NCI-H345 treated with DMSO at 0.1 percent for 48 hours (cell line): ENCODE measurements around the gene GNAT2.

Experiments
- DNase-seq: peaks from one replicate; lab custom pipeline; 2025; ENCODE audit not compliant: unreplicated experiment; lab: John Stamatoyannopoulos, UW

Gene GNAT2

DNA sequence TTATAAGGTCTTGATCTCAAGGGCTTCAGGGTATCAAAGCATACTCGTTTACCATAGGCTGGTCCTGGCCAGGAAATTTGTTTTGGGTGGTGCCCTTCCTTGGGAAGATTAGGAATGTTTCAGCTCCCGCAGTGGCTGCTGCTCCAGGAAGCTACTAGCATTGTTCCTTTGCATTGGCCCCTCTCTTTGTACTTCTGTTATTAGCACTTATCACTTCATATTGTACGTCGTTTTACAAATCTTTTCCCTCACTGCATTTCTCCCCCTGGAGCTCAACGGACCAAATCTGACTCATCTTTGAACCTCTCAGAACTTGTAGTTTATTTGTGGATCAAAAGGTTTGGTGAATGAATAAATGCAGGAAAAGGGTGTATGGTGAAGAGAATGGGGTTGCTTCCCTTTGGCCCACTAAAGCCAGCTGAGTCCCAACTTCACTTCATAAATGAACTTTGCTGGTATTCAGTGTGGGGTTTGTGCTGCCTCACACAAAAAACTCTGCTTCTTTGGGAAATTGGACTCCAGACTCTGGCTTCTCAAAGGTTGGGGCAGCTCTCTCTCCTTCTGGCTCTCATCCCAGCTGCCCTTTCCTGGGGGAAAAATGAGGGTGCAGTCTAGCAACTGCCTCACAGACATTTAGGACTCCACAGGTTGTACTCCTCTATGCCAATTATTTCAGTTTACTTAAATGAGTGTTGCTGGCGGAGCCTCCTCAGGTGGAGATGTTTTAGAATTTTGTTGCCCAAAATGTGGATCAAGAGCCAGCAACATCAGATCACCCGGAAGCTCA lies 5.9 kb downstream of the GNAT2 start:
- no peak for DNase-seq

- DNase-seq = no peak
These were observed 8.0 kb downstream of the GNAT2 start for GRCh38 chr1:109611308-109611990.

DNA sequence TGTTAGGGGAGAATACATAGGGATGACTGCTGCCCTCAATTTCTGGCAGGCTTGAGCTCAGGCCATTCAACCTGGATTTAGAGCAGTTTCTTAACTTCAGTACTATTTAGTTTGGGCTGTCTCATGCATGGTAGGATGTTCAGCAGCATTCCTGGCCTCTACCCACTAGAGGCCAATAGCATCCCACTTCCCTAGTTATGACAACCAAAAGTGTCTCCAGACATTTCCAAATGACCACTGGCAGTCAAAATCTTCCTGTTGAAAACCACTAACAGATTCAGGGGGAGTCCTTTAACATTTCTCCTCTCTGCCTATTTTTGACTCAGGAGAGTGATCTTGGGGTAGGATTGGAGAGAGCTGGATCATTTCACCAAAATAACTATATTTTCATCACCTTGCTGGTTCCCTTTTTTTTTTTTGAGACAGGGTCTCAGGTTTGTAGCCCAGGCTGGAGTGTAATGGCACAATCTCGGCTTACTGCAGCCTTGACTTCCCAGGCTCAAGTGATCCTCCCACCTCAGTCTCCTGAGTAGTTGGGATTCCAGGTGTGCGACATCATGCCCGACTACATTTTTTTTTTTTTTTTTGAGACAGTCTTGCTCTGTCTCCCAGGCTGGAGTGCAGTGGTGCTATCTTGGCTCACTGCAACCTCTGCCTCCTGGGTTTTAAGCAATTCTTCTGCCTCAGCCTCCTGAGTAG lies 8.7 kb downstream of the GNAT2 start:
- DNase-seq = no peak

- no peak for DNase-seq
These were observed 9.5 kb downstream of the GNAT2 start for GRCh38 chr1:109609881-109610280.

- no peak for DNase-seq
These were observed 14.0 kb downstream of the GNAT2 start for GRCh38 chr1:109605381-109605780.

DNA sequence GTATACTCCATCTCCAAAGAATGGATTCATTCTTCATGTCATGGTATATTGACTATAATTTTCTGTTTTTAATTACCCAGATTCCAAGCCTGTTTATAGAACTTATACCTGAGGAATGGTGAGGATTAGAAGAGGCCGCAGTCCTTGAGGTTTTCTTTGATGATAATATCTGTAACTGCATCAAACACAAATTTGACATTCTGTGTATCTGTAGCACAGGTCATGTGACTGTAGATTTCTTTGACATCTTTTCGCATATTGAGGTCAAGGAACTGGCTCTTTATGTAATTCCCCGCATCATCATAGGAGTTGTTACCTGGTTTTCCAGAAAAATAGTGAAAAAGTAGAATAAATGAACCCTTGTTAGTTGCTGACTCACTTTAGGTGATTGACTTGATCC lies 16.2 kb downstream of the GNAT2 start:
- no peak for DNase-seq

DNA sequence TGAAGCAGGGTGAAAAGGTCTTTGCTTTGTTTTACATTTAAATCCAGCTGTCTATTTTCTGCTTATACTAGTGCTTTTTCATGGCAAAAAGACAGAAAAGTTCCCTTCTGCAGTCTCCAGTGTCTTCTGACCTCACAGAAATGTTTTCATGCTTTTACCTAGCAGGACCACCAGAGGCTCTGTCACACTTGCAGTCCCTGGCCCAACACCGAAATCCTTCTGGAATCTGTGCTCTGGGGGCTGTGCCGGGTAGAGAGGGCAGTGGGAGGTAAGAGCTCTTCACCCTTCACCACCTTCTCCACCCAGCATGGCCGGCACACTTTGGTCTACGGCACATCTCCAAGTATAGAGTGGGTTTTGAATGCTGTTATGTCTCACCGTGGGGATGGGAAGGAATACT lies 20.8 kb downstream of the GNAT2 start:
- no peak for DNase-seq

DNA sequence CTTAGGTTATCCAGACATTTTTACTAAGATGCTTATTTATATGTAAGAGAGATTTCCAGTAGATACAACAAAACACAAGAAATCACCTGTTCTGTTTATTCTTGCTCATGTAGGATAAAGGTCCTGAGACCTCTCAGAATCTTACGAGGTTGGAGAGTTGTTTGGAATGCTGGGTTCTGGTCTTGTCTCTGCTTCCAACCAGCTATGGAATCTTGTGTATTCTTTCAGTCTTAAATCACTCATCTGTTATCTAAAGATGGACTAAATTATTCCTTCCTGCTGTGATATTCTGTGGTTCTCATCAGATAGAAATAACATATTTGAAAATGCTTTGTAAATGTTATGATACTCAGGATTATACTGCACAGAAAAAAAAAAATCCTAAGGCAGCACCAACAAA lies 21.3 kb downstream of the GNAT2 start:
- no peak for DNase-seq

DNA sequence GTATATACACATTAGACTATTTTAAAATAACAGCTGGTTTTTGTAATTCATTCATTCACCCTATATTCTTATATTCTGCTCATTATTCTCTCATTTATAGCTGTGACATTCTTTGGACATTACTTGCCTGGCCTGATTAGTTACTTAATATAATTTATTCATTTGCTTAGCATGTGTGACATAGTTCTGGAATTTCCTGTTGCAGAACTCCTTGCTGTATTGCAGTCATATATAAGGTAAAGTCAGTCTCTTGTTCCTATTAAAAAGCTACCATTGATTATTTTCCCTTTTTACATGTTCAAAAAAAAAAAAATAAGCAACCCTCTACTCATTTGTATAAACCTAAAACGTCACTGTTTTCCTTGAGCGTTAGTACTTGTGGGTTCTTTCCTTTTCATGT lies 23.9 kb downstream of the GNAT2 start:
- no peak for DNase-seq

- DNase-seq = no peak
These were observed 26.5 kb downstream of the GNAT2 start for GRCh38 chr1:109592916-109593315.

GRCh38 chr1:109589679-109590078 lies 29.7 kb downstream of the GNAT2 start:
- no peak for DNase-seq

DNA sequence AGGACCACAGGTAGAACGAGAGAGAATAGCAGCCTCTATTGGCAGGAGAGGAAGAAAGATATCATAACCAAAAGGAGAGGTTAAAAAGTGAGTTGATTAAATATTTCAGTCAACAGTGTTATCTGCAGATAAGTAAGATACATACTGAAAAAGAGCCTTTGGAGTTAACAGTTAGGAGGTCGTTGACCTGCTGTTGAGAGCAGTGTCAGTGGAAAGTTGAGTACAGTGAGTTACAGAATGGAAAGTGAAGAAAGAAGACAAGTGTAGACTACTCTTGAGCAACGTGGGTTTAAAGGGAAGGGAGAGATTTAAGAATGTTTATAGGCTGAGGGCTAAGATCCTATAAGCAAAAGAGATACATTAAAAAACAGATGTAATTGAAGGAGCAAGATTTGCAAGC lies 30.2 kb downstream of the GNAT2 start:
- DNase-seq = no peak

GRCh38 chr1:109586055-109586454 lies 33.4 kb downstream of the GNAT2 start:
- DNase-seq = no peak

DNA sequence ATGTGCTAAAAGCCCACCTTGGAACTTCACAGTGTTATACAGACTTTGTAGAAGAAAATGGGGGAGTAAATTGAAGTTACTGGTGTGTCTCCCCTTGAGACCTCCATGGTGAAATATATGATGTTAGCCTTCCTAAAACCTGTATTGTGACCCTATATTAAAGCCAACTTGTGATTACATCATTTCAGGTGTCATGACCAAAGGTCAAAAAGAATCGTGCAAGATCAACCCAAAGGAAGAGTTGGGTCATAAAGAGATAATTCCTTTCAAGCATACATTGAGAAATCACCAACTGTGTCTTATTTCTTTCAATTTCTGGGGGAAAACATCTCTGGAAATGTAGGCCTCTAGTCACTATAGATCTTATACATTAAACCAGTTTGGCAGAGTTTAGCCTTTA lies 34.6 kb downstream of the GNAT2 start:
- no peak for DNase-seq

DNA sequence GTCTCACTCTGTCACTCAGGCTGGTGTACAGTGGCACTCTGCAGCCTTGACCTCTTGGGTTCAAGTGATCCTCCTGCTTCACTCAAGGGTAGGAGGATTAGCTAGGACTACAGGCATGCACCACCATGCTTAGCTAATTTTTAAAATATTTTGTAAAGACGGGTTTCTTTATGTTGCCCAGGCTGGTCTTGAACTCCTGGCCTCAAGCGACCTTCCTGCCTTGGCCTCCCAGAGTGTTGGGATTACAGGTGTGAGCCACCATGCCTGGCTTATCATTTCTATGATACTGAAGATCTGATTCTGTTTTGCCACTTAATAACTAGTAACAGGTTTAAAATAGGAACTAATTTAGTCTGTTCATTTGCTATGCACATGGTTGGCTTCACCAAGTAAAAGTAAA lies 37.4 kb downstream of the GNAT2 start:
- DNase-seq = no peak

DNA sequence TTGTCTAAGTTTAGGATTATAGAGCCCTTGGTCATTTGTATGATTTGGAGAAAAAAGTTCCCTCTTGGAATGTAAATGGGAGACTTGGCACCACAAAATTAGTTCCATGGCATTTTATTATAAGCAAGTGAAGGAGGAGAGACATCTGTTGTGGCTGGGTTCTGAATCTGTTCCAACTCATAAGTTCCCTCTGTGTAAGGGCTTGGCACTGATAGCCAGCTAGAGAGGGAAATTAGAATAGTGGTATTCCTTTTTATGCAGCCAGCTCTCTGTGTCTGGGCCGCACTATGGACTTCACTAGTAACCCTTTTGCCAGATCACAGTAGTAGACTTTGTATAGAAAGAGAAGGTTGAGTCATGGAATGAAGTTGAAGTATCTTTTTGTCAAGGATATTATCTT lies 39.9 kb downstream of the GNAT2 start:
- no peak for DNase-seq

DNA sequence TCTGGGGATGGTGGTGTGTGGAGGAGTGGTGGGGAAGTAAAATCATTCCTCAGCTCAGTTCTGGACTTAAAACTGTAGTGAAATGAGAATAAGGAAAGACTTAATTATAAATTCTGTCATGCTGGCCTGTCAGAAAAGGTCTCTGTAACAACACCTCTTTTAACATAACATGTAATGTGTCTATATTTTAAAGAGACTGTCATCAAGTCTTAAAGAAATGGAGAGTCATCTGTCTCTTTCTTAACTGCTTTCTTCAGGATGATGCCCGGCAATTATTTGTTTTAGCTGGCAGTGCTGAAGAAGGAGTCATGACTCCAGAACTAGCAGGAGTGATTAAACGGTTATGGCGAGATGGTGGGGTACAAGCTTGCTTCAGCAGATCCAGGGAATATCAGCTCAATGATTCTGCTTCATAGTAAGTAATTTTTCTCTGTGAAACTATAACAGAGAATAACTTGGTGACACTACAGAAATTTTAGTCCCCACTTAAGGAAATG lies 40.4 kb downstream of the GNAT2 start:
- DNase-seq = no peak

DNA sequence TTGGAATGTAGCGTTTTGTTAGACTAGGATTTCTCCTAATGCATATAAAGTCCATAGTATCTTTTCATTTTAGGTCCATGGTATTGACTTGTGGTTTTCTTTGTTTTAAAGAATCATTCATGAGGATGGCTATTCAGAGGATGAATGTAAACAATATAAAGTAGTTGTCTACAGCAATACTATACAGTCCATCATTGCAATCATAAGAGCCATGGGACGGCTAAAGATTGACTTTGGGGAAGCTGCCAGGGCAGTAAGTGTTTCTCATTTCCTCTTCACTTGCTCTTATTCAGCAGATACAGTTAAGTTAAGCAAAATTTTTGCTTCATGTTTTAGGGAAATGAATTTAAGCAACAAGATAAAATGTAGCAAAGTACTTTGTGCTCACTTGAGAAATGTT lies 45.6 kb downstream of the GNAT2 start:
- DNase-seq = no peak

GRCh38 chr1:109570414-109570813 lies 49.0 kb downstream of the GNAT2 start:
- no peak for DNase-seq

GRCh38 chr1:109569323-109569722 lies 50.1 kb downstream of the GNAT2 start:
- no peak for DNase-seq

- no peak for DNase-seq
These were observed 51.3 kb downstream of the GNAT2 start for GRCh38 chr1:109567877-109568672.
